Fibroblast of lung (primary cell): ENCODE results near the gene DHX57.

Source experiments
- CTCF ChIP-seq, 2 donors: IDR thresholded peaks in 1 of 2; conservative IDR thresholded peaks in 1 of 2; 1 replicate in 1 of 2; 2 replicates in 1 of 2; pipeline ENCODE4 v1.5.1; 2011 to 2012; ENCODE audit warnings: low read length in 2 of 2, control low read depth in 1 of 2, inconsistent platforms in 1 of 2, low read depth in 1 of 2, mild to moderate bottlenecking in 1 of 2
- EZH2 ChIP-seq: IDR thresholded peaks from 2 replicates; pipeline ENCODE4 v1.5.1; 2012; ENCODE audit warnings: low read length, control low read depth, mild to moderate bottlenecking; ENCODE audit errors: missing control alignments

DNA sequence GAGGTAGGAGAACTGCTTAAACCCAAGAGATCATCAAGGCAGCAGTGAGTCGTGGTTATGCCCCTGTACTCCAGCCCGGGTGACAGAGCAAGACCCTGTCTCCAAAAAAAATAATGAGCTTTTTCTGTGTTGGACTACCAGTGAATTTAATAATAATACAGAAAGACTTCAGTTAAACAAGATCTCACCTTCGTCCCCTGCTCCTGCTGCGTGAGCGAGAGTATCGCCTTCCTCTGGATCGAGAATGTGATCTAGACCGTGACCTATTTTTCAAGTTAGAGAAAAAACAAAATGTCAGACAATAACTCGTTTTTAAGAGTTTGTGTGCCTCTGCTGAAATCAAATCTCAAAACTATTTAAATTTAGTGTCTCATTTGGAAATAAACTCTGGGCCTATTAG is 127.3 kb downstream of the DHX57 start:
- TF ChIP-seq CTCF (conservative IDR thresholded peaks at IDR 0.05 in 1 of 2, IDR thresholded peaks at IDR 0.05 in 1 of 2; ENCODE audit: low read depth in 1 of 2, low read length in 2 of 2) (no peak), EZH2 (no peak)
